BLaER1 (cell line): ENCODE results near the gene FBXW5.
A peak's percentile ranks its signal among the peaks of the same experiment; 100 is the strongest.

Experiments used
- H3K27ac ChIP-seq: shearing (Covaris generic); formaldehyde crosslinking; 2 replicates; pipeline ENCODE4 v1.8.1; 2022
- H3K27me3 ChIP-seq: shearing (Covaris generic); formaldehyde crosslinking; 2 replicates; pipeline ENCODE4 v1.8.1; 2022
- H3K36me3 ChIP-seq: shearing (Covaris generic); formaldehyde crosslinking; 2 replicates; pipeline ENCODE4 v1.8.1; 2022
- H3K4me1 ChIP-seq: shearing (Covaris generic); formaldehyde crosslinking; 2 replicates; pipeline ENCODE4 v1.8.1; 2022
- H3K4me2 ChIP-seq: shearing (Covaris generic); formaldehyde crosslinking; 2 replicates; pipeline ENCODE4 v1.8.1; 2022
- H3K4me3 ChIP-seq: shearing (Covaris generic); formaldehyde crosslinking; 2 replicates; pipeline ENCODE4 v1.8.1; 2022
- H3K9ac ChIP-seq: shearing (Covaris generic); formaldehyde crosslinking; 2 replicates; pipeline ENCODE4 v1.8.1; 2022
- H3K9me3 ChIP-seq: shearing (Covaris generic); formaldehyde crosslinking; 2 replicates; pipeline ENCODE4 v1.8.1; 2022
- H4K20me1 ChIP-seq: shearing (Covaris generic); formaldehyde crosslinking; 2 replicates; pipeline ENCODE4 v1.8.1; 2022
- Cebpa-rat ChIP-seq: shearing (Covaris generic); IDR thresholded peaks from 2 replicates; pipeline ENCODE4 v1.8.1; 2022

The FBXW5 gene

GRCh38 chr9:136910197-136910900 is 34.2 kb downstream of the FBXW5 start:
- Histone ChIP-seq H3K9me3 (no peaks in the 10 kb centered on the region; the same call in 1 of the 2 replicates), H3K9ac (no peak overlapping the region), H3K27me3 (no peaks in the 10 kb centered on the region), H3K4me3 (no peak overlapping the region), H3K27ac (no peak overlapping the region), H3K4me1 (peaks cover 10% of the 10 kb centered on the region; the same call in 1 of the 2 replicates), H3K4me2 (no peak overlapping the region), H4K20me1 (peaks cover 68% of the 10 kb centered on the region), H3K36me3 (peaks cover 100% of the 10 kb centered on the region)
- TF ChIP-seq Cebpa-rat, result no peak

GRCh38 chr9:136907011-136907914 is 37.3 kb downstream of the FBXW5 start:
- Histone ChIP-seq H4K20me1 (peaks cover 72% of the 10 kb centered on the region), H3K9me3 (no peaks in the 10 kb centered on the region; the same call in 1 of the 2 replicates), H3K27ac (no peak overlapping the region), H3K4me3 (no peak overlapping the region), H3K9ac (no peak overlapping the region), H3K4me1 (peaks cover 22% of the 10 kb centered on the region), H3K27me3 (no peaks in the 10 kb centered on the region), H3K4me2 (no peak overlapping the region), H3K36me3 (peaks cover 100% of the 10 kb centered on the region)
- TF ChIP-seq Cebpa-rat, result no peak

- Histone ChIP-seq H3K36me3 (peaks cover 100% of the 10 kb centered on the region), H4K20me1 (peaks cover 75% of the 10 kb centered on the region), H3K9me3 (no peaks in the 10 kb centered on the region; the same call in 1 of the 2 replicates), H3K4me3 (no peak overlapping the region), H3K27me3 (no peaks in the 10 kb centered on the region), H3K4me2 (no peak overlapping the region), H3K4me1 (peaks cover 32% of the 10 kb centered on the region), H3K27ac (no peak overlapping the region), H3K9ac (no peak overlapping the region)
- no peak for TF ChIP-seq Cebpa-rat
These were observed 38.3 kb downstream of the FBXW5 start for GRCh38 chr9:136906266-136906665.

GRCh38 chr9:136903041-136903554 is 41.4 kb downstream of the FBXW5 start:
- no peak for TF ChIP-seq Cebpa-rat
- Histone ChIP-seq H3K9ac (no peak overlapping the region), H4K20me1 (peaks cover 82% of the 10 kb centered on the region), H3K9me3 (no peaks in the 10 kb centered on the region; the same call in 1 of the 2 replicates), H3K4me1 (peaks cover 39% of the 10 kb centered on the region), H3K36me3 (peaks cover 100% of the 10 kb centered on the region), H3K27me3 (no peaks in the 10 kb centered on the region), H3K4me2 (no peak overlapping the region), H3K4me3 (no peak overlapping the region), H3K27ac (no peak overlapping the region)

- Histone ChIP-seq H3K27ac (peak overlapping the region; percentile 9; the same call in 1 of the 2 replicates), H4K20me1 (peaks cover 82% of the 10 kb centered on the region), H3K4me1 (peaks cover 39% of the 10 kb centered on the region), H3K4me3 (no peak overlapping the region), H3K36me3 (peaks cover 100% of the 10 kb centered on the region), H3K4me2 (peak overlapping the region; percentile 63), H3K27me3 (no peaks in the 10 kb centered on the region), H3K9me3 (no peaks in the 10 kb centered on the region; the same call in 1 of the 2 replicates), H3K9ac (peak overlapping the region; percentile 24; the same call in 1 of the 2 replicates)
- no peak for TF ChIP-seq Cebpa-rat
These were observed 42.2 kb downstream of the FBXW5 start for GRCh38 chr9:136902259-136902821.

- Histone ChIP-seq H3K9ac (peak overlapping the region; percentile 24; the same call in 1 of the 2 replicates), H3K36me3 (peaks cover 100% of the 10 kb centered on the region), H3K4me2 (peak overlapping the region; percentile 63), H3K27me3 (no peaks in the 10 kb centered on the region), H3K4me3 (no peak overlapping the region), H3K4me1 (peaks cover 39% of the 10 kb centered on the region), H4K20me1 (peaks cover 82% of the 10 kb centered on the region), H3K27ac (peak overlapping the region; percentile 9; the same call in 1 of the 2 replicates), H3K9me3 (no peaks in the 10 kb centered on the region; the same call in 1 of the 2 replicates)
- no peak for TF ChIP-seq Cebpa-rat
These were observed 42.9 kb downstream of the FBXW5 start for GRCh38 chr9:136901516-136902258.

- H3K9ac ChIP-seq, result 0 out of 2 replicates have a peak overlapping the region, but pooled peaks have one; percentile 24
- H3K4me3 ChIP-seq, result no peak overlapping the region
- peaks cover 36% of the 10 kb centered on the region for H3K4me1 ChIP-seq
- H3K4me2 ChIP-seq, result peak overlapping the region; percentile 63; the same call in 1 of the 2 replicates
- no peaks in the 10 kb centered on the region for H3K27me3 ChIP-seq
- peaks cover 98% of the 10 kb centered on the region for H3K36me3 ChIP-seq
- no peak for TF ChIP-seq Cebpa-rat
- H4K20me1 ChIP-seq, result peaks cover 84% of the 10 kb centered on the region
- H3K27ac ChIP-seq, result no peak overlapping the region
- no peaks in the 10 kb centered on the region; the same call in 1 of the 2 replicates for H3K9me3 ChIP-seq
These were observed 43.5 kb downstream of the FBXW5 start for GRCh38 chr9:136900988-136901515.

- no peak for TF ChIP-seq Cebpa-rat
- Histone ChIP-seq H3K27me3 (no peaks in the 10 kb centered on the region), H3K9me3 (no peaks in the 10 kb centered on the region), H3K4me3 (no peak overlapping the region), H3K4me2 (no peak overlapping the region), H3K9ac (no peak overlapping the region), H3K4me1 (peaks cover 31% of the 10 kb centered on the region), H3K36me3 (peaks cover 98% of the 10 kb centered on the region), H3K27ac (no peak overlapping the region), H4K20me1 (peaks cover 89% of the 10 kb centered on the region)
These were observed 44.0 kb downstream of the FBXW5 start for GRCh38 chr9:136900556-136900955.
